Nephron progenitor cell (in vitro differentiated cells): ENCODE measurements around the gene NUP54.
A peak's percentile ranks its signal among the peaks of the same experiment; 100 is the strongest.

Experiments used
- DNase-seq: peaks from one replicate; pipeline ENCODE4 v3.0.0; 2021
- H3K27ac Mint-ChIP-seq: 2 replicates; pipeline ENCODE4 v1.8.0; 2021; ENCODE audit warnings: mild to moderate bottlenecking, moderate library complexity, mixed read lengths
- H3K27me3 Mint-ChIP-seq: 2 replicates; pipeline ENCODE4 v1.8.0; 2021; ENCODE audit warnings: mild to moderate bottlenecking, low read depth, mixed read lengths; ENCODE audit not compliant: poor library complexity
- H3K36me3 Mint-ChIP-seq: 2 replicates; pipeline ENCODE4 v1.8.0; 2021; ENCODE audit warnings: low read depth, mixed read lengths
- H3K4me1 Mint-ChIP-seq: 2 replicates; pipeline ENCODE4 v1.8.0; 2021; ENCODE audit warnings: mixed read lengths
- H3K4me3 Mint-ChIP-seq: 2 replicates; pipeline ENCODE4 v1.8.0; 2021; ENCODE audit warnings: mild to moderate bottlenecking, moderate library complexity, mixed read lengths
- H3K9me3 Mint-ChIP-seq: 2 replicates; pipeline ENCODE4 v1.8.0; 2021; ENCODE audit warnings: mild to moderate bottlenecking, moderate library complexity, mixed read lengths
- TF ChIP-seq, protein P1 (sequence below): fragments of 200-600 bp; sonication (generic); IDR thresholded peaks from 2 replicates; pipeline ENCODE4 v1.5.0; 2021; ENCODE audit warnings: antibody characterized with exemption

Gene NUP54

DNA sequence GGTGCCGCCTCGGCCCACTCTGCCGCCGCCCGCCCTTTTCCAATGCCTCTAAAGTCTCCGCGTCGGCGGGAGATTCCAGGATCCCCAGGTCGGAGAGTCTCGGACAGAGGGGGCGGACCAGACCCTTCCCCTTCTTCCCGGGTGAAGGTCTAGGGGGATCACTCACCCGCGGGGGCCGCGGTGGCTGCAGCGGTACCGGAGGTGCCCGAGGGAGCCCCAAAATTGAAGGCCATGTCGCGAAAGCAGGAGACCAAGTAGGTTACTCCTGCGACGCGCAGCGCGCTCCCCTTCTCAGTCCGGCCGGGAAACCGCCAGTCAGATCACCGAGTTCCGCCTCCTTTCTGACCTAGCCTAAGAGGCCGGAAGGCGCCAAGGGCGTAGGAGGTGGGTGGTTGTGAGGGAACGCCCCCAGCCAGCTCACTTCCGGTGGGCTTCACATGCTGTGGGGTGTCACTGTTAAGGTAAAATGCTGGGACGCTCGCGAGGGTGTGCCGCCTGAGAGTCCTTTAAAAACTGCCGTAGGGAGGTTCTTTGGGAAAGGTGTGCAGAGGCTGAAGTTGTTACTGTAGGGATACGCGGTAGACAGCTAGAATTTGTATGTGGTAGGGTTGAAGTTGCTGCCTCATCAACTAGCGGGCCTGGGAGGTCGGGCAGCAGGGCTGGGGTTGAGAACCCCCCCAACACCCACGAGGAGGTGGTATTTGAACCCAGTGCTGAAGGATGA lies at the start of gene NUP54:
Gene NUP54, minus strand, starts transcription at position 256 of the 724 bp plus-strand sequence. Its CDS starts 23 bp downstream, at position 233.
- Mint-ChIP-seq H3K27me3 (no peaks in the 10 kb centered on the region), H3K4me3 (peak within 1 kb of the TSS; percentile 98), H3K9me3 (no peaks in the 10 kb centered on the region), H3K27ac (peak within 1 kb of the TSS; percentile 80), H3K36me3 (peaks cover 16% of the 10 kb centered on the region), H3K4me1 (peaks cover 43% of the 10 kb centered on the region)
- peak; percentile 94 for DNase-seq
- TF ChIP-seq, protein P1, sequence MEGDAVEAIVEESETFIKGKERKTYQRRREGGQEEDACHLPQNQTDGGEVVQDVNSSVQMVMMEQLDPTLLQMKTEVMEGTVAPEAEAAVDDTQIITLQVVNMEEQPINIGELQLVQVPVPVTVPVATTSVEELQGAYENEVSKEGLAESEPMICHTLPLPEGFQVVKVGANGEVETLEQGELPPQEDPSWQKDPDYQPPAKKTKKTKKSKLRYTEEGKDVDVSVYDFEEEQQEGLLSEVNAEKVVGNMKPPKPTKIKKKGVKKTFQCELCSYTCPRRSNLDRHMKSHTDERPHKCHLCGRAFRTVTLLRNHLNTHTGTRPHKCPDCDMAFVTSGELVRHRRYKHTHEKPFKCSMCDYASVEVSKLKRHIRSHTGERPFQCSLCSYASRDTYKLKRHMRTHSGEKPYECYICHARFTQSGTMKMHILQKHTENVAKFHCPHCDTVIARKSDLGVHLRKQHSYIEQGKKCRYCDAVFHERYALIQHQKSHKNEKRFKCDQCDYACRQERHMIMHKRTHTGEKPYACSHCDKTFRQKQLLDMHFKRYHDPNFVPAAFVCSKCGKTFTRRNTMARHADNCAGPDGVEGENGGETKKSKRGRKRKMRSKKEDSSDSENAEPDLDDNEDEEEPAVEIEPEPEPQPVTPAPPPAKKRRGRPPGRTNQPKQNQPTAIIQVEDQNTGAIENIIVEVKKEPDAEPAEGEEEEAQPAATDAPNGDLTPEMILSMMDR = no peak

- Mint-ChIP-seq H3K4me3 (no peak overlapping the region), H3K27ac (peak overlapping the region; percentile 96)
Observed at GRCh38 chr4:76197031-76197743, 49.0 kb upstream of the NUP54 start.

DNA sequence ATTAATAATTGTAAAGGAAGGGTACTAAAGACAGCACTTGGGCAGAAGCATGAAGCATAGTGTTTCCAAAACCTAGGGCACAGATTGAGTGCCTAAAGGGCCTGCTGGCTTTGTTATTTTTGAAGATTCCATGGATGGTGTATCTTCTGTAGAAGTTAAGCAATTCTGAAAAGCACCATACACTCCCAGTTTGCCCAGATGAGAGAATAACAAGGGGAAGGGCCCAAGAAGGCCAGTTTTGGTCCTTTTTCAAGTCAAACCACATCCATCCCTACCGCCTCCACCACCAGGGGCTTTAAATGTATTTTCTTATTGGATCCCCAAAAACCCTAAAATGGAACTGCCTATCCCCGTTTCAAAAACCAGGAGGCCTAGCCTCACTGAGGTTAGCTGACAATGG lies 48.2 kb upstream of the NUP54 start:
- Mint-ChIP-seq H3K27ac (no peak overlapping the region), H3K36me3 (peaks cover 72% of the 10 kb centered on the region), H3K4me3 (no peak overlapping the region), H3K27me3 (no peaks in the 10 kb centered on the region), H3K9me3 (peaks cover 23% of the 10 kb centered on the region), H3K4me1 (peaks cover 42% of the 10 kb centered on the region)
- DNase-seq = no peak
- TF ChIP-seq, protein P1 = no peak

More at GRCh38 chr4:76197031-76197743, 49.0 kb upstream of the NUP54 start:
- H3K36me3 Mint-ChIP-seq = peaks cover 63% of the 10 kb centered on the region
- H3K27me3 Mint-ChIP-seq = no peaks in the 10 kb centered on the region
- H3K4me1 Mint-ChIP-seq = peaks cover 42% of the 10 kb centered on the region
- TF ChIP-seq, protein P1 = no peak
- DNase-seq = no peak
- H3K9me3 Mint-ChIP-seq = peaks cover 17% of the 10 kb centered on the region

GRCh38 chr4:76195326-76195725 lies 47.1 kb upstream of the NUP54 start:
- H3K27me3 Mint-ChIP-seq = no peaks in the 10 kb centered on the region
- H3K27ac Mint-ChIP-seq = peak overlapping the region; percentile 59
- no peak for DNase-seq
- TF ChIP-seq, protein P1 = no peak
- H3K4me1 Mint-ChIP-seq = peaks cover 36% of the 10 kb centered on the region
- peaks cover 77% of the 10 kb centered on the region for H3K36me3 Mint-ChIP-seq
- no peak overlapping the region for H3K4me3 Mint-ChIP-seq
- peaks cover 28% of the 10 kb centered on the region for H3K9me3 Mint-ChIP-seq

DNA sequence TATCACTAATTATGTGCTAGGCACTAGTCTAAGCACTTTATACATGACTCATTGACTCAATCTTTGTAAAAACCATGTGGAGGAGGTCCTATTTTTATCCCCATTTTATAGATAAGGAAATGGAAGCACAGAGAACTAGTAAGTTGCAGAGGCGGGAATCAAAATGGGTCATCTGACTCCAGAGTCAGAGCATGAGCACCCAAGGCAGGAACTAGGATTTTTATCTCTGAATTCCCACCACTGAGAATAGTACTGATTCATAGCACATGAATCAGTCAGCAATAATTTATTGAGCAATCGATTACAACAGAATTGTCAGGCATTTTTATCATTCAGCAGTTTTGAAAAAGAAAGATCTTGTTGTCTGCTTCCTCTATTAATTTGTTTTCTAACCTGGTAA lies 46.1 kb upstream of the NUP54 start:
- peaks cover 86% of the 10 kb centered on the region for H3K36me3 Mint-ChIP-seq
- TF ChIP-seq, protein P1 = no peak
- no peaks in the 10 kb centered on the region for H3K27me3 Mint-ChIP-seq
- H3K9me3 Mint-ChIP-seq = peaks cover 32% of the 10 kb centered on the region
- H3K4me1 Mint-ChIP-seq = peaks cover 28% of the 10 kb centered on the region
- no peak overlapping the region for H3K27ac Mint-ChIP-seq
- DNase-seq = no peak
- H3K4me3 Mint-ChIP-seq = no peak overlapping the region
